MM.1S (cell line): ENCODE data around the gene P2RX3.

Experiments used
- CTCF ChIP-seq: fragments of 300-600 bp; sonication (generic); IDR thresholded peaks from 2 replicates; pipeline ENCODE4 v1.5.1; 2016; ENCODE audit warnings: antibody characterized with exemption, low read length, mixed read lengths
- EZH2 ChIP-seq: fragments of 300-600 bp; sonication (generic); optimal IDR thresholded peaks from 2 replicates; pipeline ENCODE3; 2017; ENCODE audit warnings: low read depth, mild to moderate bottlenecking, antibody characterized with exemption, low read length, mixed read lengths
- EZH2phosphoT487 ChIP-seq: fragments of 300-600 bp; sonication (generic); IDR thresholded peaks from 2 replicates; pipeline ENCODE4 v1.6.1; 2018; ENCODE audit warnings: antibody characterized with exemption, low read length

- TF ChIP-seq CTCF (no peak), EZH2 (no peak), EZH2phosphoT487 (no peak)
These were observed 83.7 kb downstream of the P2RX3 start for GRCh38 chr11:57421805-57422204.
